ENCODE data around the gene ZNF24. TPM values are rescaled to one million over a fixed set of nuclear protein-coding genes. Genes with fewer than 3 reads are reported as not detected.

Gene ZNF24
- total and polyA plus RNA-seq, 2 experiments from 2014 or later: 52.4 to 75.2 TPM

- TF ChIP-seq CTCF (conservative IDR thresholded peaks at IDR 0.05; ENCODE audit: low read depth in 2 of 2) (no peak), ETS1 (IDR thresholded peaks at IDR 0.05) (no peak), REST (IDR thresholded peaks at IDR 0.05; ENCODE audit: unreplicated experiment) (no peak), ZNF114 (CRISPR knock-in tag; IDR thresholded peaks at IDR 0.05) (no peak), JUNB (IDR thresholded peaks at IDR 0.05; ENCODE audit: unreplicated experiment) (no peak)
These were observed 48.2 kb downstream of the ZNF24 start (continued) for GRCh38 chr18:35296060-35296459.

- H3K27ac ChIP-seq (ENCODE audit: low read depth): no peak overlapping the region
- H3K4me3 Mint-ChIP-seq: peak overlapping the region; percentile 97
- 0 out of 2 replicates have a peak, but pooled peaks cover 5% of the 10 kb centered on the region for H3K9me2 ChIP-seq (ENCODE audit: insufficient read depth)
- peaks cover 14% of the 10 kb centered on the region for H3K4me1 Mint-ChIP-seq
- no peak overlapping the region for H2AFZ ChIP-seq
- ATAC-seq: no peak
- H3K79me2 ChIP-seq (replicated peaks; ENCODE audit: insufficient read depth): peaks cover 66% of the 10 kb centered on the region
- peak overlapping the region; percentile 81 for H3K4me3 ChIP-seq
- peak overlapping the region; percentile 87 for H3K4me2 ChIP-seq
- peaks cover 12% of the 10 kb centered on the region for H3K9me3 Mint-ChIP-seq
- no peak overlapping the region for H3K27ac Mint-ChIP-seq
- H4K20me1 ChIP-seq (replicated peaks; ENCODE audit: insufficient read depth): no peaks in the 10 kb centered on the region; the same call in 1 of the 2 replicates
- no peak for DNase-seq (ENCODE audit: low spot score)
- H3K27me3 ChIP-seq (ENCODE audit: insufficient read depth): no peaks in the 10 kb centered on the region
- peaks cover 8% of the 10 kb centered on the region; the same call in 1 of the 2 replicates for H3F3A ChIP-seq (replicated peaks; ENCODE audit: low read depth)
- peaks cover 2% of the 10 kb centered on the region; the same call in 1 of the 2 replicates for H3K36me3 ChIP-seq (ENCODE audit: insufficient read depth)
- H3K4me1 ChIP-seq (ENCODE audit: insufficient read depth): peaks cover 13% of the 10 kb centered on the region
- peaks cover 32% of the 10 kb centered on the region for H3K36me3 Mint-ChIP-seq (ENCODE audit: low read depth)
- H3K27me3 Mint-ChIP-seq (ENCODE audit: insufficient read depth, low read depth, poor library complexity): peaks cover 9% of the 10 kb centered on the region
- no peak for TF ChIP-seq STAT1 (IDR thresholded peaks at IDR 0.05; ENCODE audit: unreplicated experiment)
- no peak for TF ChIP-seq ZNF462 (CRISPR knock-in tag; IDR thresholded peaks at IDR 0.05)
- no peak for TF ChIP-seq EZH2 (IDR thresholded peaks at IDR 0.05; ENCODE audit: low read depth, unreplicated experiment)
- TF ChIP-seq JUNB (IDR thresholded peaks at IDR 0.05; ENCODE audit: unreplicated experiment): no peak
- no peak for TF ChIP-seq EZH2phosphoT487 (IDR thresholded peaks at IDR 0.05; ENCODE audit: unreplicated experiment)
- no peak for TF ChIP-seq ZNF114 (CRISPR knock-in tag; IDR thresholded peaks at IDR 0.05)
- TF ChIP-seq CTCF (conservative IDR thresholded peaks at IDR 0.05; ENCODE audit: low read depth in 2 of 2): no peak
These were observed 53.1 kb downstream of the ZNF24 start for GRCh38 chr18:35291166-35291565.
